ENCODE measurements around the gene HBP1. TPM values are rescaled to one million over a fixed set of nuclear protein-coding genes. Genes with fewer than 3 reads are reported as not detected.
"Not testable (repeated sequence)": the region's sequence is repeated elsewhere in the genome, so short reads cannot be mapped to it uniquely, and the experiment has no call there.

HBP1 gene
- total and polyA plus RNA-seq, 10 donors = 23.9 to 141 (median 79.5) TPM

- Histone ChIP-seq H3K27ac (no peak overlapping the region), H3K4me3 (no peak overlapping the region), H3K27me3 (replicated peaks in 1 of 7) (no peaks in the 10 kb centered on the region), H3K9me3 (no peaks in the 10 kb centered on the region), H3K4me1 (peaks cover 0 to 4% (median 0%) of the 10 kb centered on the region in 6 donors), H3K36me3 (no peaks in the 10 kb centered on the region)
- 89 to 99% (median 94%) methylated on average over 6 of the region's 6 CpGs for WGBS, 5 donors
- intact Hi-C loops (cut with DNase I; ENCODE audit: low total_unique reads) = loop anchor here (5.0 to 10.0 kb wide), 2 partner anchors 208 to 280 kb away; no protein-coding TSS in a partner anchor
- no peak for DNase-seq
- no peak for TF ChIP-seq POLR2A (IDR thresholded peaks at IDR 0.05)
- TF ChIP-seq, protein P1, sequence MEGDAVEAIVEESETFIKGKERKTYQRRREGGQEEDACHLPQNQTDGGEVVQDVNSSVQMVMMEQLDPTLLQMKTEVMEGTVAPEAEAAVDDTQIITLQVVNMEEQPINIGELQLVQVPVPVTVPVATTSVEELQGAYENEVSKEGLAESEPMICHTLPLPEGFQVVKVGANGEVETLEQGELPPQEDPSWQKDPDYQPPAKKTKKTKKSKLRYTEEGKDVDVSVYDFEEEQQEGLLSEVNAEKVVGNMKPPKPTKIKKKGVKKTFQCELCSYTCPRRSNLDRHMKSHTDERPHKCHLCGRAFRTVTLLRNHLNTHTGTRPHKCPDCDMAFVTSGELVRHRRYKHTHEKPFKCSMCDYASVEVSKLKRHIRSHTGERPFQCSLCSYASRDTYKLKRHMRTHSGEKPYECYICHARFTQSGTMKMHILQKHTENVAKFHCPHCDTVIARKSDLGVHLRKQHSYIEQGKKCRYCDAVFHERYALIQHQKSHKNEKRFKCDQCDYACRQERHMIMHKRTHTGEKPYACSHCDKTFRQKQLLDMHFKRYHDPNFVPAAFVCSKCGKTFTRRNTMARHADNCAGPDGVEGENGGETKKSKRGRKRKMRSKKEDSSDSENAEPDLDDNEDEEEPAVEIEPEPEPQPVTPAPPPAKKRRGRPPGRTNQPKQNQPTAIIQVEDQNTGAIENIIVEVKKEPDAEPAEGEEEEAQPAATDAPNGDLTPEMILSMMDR (IDR thresholded peaks at IDR 0.05 in 8 of 11, conservative IDR thresholded peaks at IDR 0.05 in 3 of 11) = no peak
- TF ChIP-seq POLR2AphosphoS5 (IDR thresholded peaks at IDR 0.05) = no peak
Observed at GRCh38 chr7:107154826-107155225, 14.0 kb upstream of the HBP1 start.

DNA sequence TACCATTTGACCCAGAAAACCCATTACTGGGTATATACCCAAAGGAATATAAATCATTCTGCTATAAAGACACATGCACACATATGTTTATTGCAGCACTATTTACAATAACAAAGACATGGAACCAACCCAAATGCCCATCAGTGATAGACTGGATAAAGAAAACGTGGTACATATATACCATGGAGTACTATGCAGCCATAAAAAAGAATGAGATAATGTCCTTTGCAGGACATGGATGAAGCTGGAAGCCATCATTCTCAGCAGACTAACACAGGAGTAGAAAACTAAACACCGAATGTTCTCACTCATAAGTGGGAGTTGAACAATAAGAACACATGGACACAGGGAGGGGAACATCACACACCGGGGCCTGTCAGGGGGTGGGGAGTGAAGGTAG lies 13.1 kb upstream of the HBP1 start:
- H3K27ac ChIP-seq; H3K27me3 ChIP-seq (replicated peaks in 1 of 7); DNase-seq; H3K4me1 ChIP-seq; H3K4me3 ChIP-seq; H3K36me3 ChIP-seq; H3K9me3 ChIP-seq: not testable (repeated sequence)
- intact Hi-C loops (cut with DNase I; ENCODE audit: low total_unique reads) = loop anchor here (10.0 kb wide), 1 partner anchor 281 kb away; no protein-coding TSS in a partner anchor
- WGBS, 5 donors = 86 to 97% (median 93%) methylated on average over 3 of the region's 3 CpGs

DNA sequence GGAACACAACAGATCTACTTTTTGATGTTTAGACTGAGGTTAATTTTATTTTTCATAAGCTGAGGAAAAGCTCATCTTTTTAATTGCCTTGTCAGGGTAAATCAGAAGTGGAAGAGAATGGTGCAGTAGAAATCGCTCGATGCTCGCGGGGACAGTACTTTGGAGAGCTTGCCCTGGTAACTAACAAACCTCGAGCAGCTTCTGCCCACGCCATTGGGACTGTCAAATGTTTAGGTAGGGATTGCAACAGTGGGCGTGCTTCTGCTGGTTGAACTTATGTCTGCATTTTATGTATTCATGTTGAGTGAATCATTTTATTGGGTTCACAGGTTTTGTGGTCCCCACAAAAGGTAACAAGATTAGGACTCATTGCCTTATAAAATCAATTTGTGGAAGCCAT lies 11.7 kb upstream of the HBP1 start:
- intact Hi-C loops (cut with DNase I; ENCODE audit: low total_unique reads) = loop anchor here (10.0 kb wide), 1 partner anchor 282 kb away; no protein-coding TSS in a partner anchor

DNA sequence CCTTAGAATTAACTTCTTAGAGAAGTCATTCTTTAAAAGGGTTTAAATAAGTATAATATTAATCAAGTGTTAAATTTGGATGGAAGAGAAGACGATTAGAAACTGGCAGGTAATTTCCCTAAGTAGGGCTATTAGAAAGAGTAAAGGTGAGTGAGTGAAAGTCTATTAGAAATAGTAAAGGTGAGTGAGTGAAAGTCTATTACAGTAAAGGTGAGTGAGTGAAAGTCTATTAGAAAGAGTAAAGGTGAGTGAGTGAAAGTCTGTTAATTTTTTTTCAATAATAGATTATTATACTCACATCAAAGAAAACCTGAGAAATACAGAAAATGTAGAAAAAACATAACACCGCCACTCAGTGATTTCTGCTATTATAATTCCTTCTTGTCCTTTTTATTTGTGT lies 10.8 kb upstream of the HBP1 start:
- Histone ChIP-seq H3K27ac (no peak overlapping the region), H3K9me3 (no peaks in the 10 kb centered on the region), H3K36me3 (no peaks in the 10 kb centered on the region), H3K4me1 (no peaks in the 10 kb centered on the region), H3K4me3 (no peak overlapping the region), H3K27me3 (replicated peaks in 1 of 7) (no peaks in the 10 kb centered on the region)
- WGBS, 5 donors = 85 to 93% (median 92%) methylated on average over 2 of the region's 2 CpGs
- intact Hi-C loops (cut with DNase I; ENCODE audit: low total_unique reads) = loop anchor here (10.0 kb wide), 1 partner anchor 283 kb away; no protein-coding TSS in a partner anchor
- no peak for TF ChIP-seq POLR2AphosphoS5 (IDR thresholded peaks at IDR 0.05)
- TF ChIP-seq POLR2A (IDR thresholded peaks at IDR 0.05) = no peak
- TF ChIP-seq, protein P1 (IDR thresholded peaks at IDR 0.05 in 8 of 11, conservative IDR thresholded peaks at IDR 0.05 in 3 of 11) = no peak
- DNase-seq = no peak

More for the DNA sequence above, 11.7 kb upstream of the HBP1 start:
- no peaks in the 10 kb centered on the region for H3K4me1 ChIP-seq
- 91 to 97% (median 92%) methylated on average over 7 of the region's 7 CpGs for WGBS, 5 donors
- H3K36me3 ChIP-seq = no peaks in the 10 kb centered on the region
- TF ChIP-seq POLR2AphosphoS5 (IDR thresholded peaks at IDR 0.05) = no peak
- no peak for TF ChIP-seq POLR2A (IDR thresholded peaks at IDR 0.05)
- TF ChIP-seq, protein P1 (IDR thresholded peaks at IDR 0.05 in 8 of 11, conservative IDR thresholded peaks at IDR 0.05 in 3 of 11) = no peak
- no peak overlapping the region for H3K4me3 ChIP-seq
- no peaks in the 10 kb centered on the region for H3K27me3 ChIP-seq (replicated peaks in 1 of 7)
- H3K27ac ChIP-seq = no peak overlapping the region
- no peaks in the 10 kb centered on the region for H3K9me3 ChIP-seq
- DNase-seq = no peak

- Histone ChIP-seq H3K4me3 (no peak overlapping the region), H3K36me3 (no peaks in the 10 kb centered on the region), H3K9me3 (no peaks in the 10 kb centered on the region), H3K4me1 (no peaks in the 10 kb centered on the region), H3K27me3 (replicated peaks in 1 of 7) (no peaks in the 10 kb centered on the region), H3K27ac (no peak overlapping the region)
- DNase-seq = no peak
- intact Hi-C loops (cut with DNase I; ENCODE audit: low total_unique reads) = no loop called here
- TF ChIP-seq, protein P1 (IDR thresholded peaks at IDR 0.05 in 8 of 11, conservative IDR thresholded peaks at IDR 0.05 in 3 of 11) = no peak
- no peak for TF ChIP-seq POLR2A (IDR thresholded peaks at IDR 0.05)
- TF ChIP-seq POLR2AphosphoS5 (IDR thresholded peaks at IDR 0.05) = no peak
- 77 to 94% (median 87%) methylated on average over 2 of the region's 2 CpGs for WGBS, 5 donors
Observed at GRCh38 chr7:107160389-107160788, 8.4 kb upstream of the HBP1 start.

Measured in spleen (tissue), 11 donors.